GM18867 (cell line): Measurements from ENCODE around the gene NAALADL2.

Experiments
- ATAC-seq: cut with Tn5 transposase; IDR thresholded peaks from one replicate; pipeline ENCODE4 v1.9.1; 2021; ENCODE audit warnings: mild to moderate bottlenecking, moderate library complexity; ENCODE audit not compliant: unreplicated experiment

Gene NAALADL2

GRCh38 chr3:175294793-175295192, 435.7 kb downstream of the NAALADL2 start:
- ATAC-seq: peak; percentile 84

DNA sequence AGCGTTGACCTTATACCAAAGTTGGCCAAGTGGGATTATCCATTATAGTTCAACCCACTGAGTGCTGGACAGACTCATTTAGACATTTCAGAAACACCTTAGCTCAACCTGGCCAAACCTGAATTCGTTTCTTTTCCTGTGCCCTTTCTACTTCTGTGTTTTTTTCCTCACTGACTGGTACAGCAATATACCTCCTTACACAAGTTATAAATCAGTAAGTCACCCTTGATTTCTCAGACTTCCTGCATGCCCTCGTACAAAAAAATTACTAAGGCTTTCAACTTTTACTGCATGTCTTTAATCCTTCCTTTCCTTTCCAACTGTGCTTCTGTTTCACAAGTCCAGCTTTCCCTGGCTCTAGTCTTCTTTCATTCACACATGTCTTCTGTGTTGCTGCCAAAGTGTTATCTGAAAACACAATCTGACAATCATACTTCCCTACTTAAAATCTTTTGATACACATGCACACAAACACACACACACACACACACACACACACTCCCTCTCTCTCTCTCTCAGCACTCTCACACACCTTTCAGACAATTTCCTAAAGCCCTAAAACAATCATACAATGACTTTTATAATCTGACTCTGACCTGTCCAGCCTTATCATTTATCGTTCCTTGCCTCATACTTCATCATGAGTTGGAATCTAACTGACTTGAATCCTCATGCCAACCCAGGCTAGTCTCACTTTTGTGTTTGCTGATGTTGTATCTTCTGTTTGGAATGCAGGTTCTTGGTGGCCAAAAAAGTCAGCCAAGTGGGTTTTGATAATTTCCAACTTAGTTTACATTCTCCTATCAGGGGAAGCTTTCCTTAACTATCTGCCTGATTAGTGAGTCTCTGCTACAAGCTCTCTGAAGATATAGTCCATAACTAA, 436.4 kb downstream of the NAALADL2 start:
- no peak for ATAC-seq

DNA sequence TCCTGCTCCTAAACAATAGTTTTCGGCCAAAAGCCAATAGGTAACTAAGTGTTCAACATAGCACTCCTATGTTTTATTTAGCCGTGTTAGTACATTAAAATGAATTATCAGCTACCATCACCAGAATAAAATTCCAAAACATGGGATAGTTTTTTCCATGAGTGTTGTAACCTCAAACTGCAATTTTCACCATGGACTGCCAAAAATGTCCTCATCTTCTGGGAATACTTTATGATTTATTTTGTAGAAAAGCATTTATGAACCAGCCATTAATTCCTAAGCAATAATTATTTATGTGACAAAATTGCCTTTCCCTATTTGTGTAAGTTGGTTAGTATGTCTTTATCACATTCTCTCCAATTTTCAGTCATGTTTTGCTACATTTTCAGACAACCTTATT, 438.1 kb downstream of the NAALADL2 start:
- no peak for ATAC-seq

DNA sequence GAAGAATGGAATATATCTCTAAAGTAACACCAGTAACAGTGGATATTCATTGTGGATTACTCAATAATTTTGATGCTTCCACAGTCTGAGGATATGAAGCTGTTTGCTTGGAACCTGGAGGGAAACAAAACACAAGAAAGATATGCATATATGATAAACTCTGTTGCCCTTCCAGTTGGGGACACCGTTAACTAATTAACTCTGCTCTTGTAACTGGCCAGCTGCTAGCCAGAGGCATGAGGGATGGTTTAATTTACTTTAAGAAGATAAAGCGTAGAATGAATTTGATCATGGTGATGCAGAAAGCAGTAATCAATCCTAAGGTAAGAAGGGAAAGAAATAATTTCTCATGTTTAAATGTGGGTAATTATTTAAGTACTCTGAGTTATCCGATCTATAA, 442.6 kb downstream of the NAALADL2 start:
- ATAC-seq: no peak

DNA sequence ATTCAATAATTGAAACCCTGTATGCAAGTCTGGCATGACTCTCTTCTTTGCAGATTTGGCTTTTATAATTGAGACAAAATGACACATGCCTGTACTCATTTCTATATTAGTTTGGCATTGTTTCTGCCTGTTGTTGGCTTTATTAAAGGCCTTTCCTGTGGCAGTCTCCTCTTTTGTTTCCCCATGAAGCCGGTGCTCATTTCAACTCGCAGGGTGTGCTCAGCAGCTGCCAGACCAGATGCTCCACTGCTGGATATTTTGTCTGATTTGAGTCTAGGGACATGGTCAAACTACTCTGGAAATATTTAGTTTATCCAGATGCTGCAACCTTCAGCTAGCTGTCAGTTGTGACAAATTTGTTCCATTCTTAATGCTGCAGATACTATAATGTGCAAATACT, 445.3 kb downstream of the NAALADL2 start:
- no peak for ATAC-seq

DNA sequence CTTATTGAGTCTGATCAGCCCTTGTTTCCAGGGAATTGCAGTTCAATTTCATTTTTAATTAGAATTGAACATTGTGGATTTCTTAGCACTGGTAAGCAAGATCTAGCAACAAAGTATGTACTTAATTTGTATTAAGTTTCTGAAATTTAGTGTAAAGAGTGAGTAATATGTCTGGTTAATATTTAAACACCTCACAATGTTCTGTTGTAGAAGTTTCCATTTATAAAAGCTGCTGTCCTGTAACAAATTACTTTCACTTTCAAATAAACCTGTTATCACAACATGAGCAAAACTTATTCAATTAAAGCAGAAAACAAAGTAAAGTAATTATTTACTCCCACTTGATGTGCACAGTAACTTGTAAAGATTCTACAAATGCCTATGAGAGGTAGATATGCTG, 448.5 kb downstream of the NAALADL2 start:
- ATAC-seq: peak; percentile 75

DNA sequence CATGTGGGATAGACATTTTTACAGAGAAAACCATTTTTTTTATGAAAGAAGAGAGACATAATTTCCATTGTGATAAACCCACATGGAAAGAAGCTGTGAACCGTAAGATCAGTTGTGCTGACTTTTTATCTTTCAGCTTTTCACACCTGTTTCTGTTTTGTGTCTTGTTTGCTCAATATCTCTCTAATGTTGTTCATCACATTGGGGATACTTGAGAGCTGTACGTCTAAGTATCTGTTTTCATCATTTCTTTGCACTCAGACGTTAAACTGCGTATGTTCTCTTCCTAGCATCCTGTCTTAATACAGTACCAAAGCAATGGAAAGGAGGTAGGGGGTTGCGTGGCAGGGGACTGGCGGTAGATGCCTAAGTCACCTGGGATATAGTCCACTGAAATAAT, 449.0 kb downstream of the NAALADL2 start:
- ATAC-seq: peak; percentile 18

GRCh38 chr3:175310046-175310445, 450.9 kb downstream of the NAALADL2 start:
- no peak for ATAC-seq

DNA sequence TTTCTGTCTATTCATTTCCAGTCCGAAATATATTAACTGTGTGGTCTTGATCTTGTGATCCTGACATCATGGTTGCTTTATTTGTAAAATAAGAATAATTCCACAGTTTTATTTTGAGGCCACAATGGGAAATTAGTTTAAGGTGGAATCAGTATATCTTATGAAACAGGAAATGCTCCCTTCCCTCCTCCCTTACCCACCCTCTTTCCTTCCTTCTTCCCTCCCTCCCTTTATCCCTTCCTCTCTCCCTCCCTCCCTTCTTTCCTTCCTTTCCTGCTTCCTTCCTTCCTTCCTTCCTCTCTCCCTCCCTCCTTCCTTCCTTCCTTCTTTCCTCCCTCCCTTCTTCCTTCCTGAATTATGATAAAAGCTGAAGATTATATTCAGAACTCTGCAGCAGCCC, 452.3 kb downstream of the NAALADL2 start:
- no peak for ATAC-seq

- ATAC-seq: no peak
These were observed 452.8 kb downstream of the NAALADL2 start for GRCh38 chr3:175311946-175312345.

- no peak for ATAC-seq
These were observed 453.7 kb downstream of the NAALADL2 start for GRCh38 chr3:175312791-175313190.

GRCh38 chr3:175316799-175317198, 457.7 kb downstream of the NAALADL2 start:
- no peak for ATAC-seq

GRCh38 chr3:175325440-175325839, 466.3 kb downstream of the NAALADL2 start:
- ATAC-seq: no peak

- ATAC-seq: no peak
These were observed 466.9 kb downstream of the NAALADL2 start for GRCh38 chr3:175326041-175326440.

GRCh38 chr3:175329373-175329772, 470.2 kb downstream of the NAALADL2 start:
- no peak for ATAC-seq

- no peak for ATAC-seq
These were observed 476.1 kb downstream of the NAALADL2 start for GRCh38 chr3:175335229-175335628.

GRCh38 chr3:175336406-175337133, 477.4 kb downstream of the NAALADL2 start:
- ATAC-seq: peak; percentile 52

DNA sequence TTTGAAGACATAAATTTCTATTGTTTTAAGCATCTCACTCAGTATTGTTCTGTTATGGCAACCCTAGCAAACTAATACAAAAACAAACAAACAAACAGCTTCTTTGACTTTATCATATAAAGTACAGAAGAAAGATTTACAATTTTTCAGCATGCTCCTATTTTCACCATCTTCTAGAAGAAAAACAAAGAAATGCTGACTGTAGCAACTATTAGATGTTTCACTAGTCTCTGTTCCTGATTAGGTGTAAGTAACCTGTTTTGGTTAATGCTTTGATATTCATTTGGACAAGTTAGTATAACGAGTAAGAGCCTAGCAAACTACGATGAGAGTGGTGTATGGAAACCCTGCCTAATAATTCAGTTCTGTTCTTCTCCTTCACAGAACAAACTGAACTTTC, 478.5 kb downstream of the NAALADL2 start:
- no peak for ATAC-seq

GRCh38 chr3:175338775-175339535, 479.8 kb downstream of the NAALADL2 start:
- ATAC-seq: no peak

DNA sequence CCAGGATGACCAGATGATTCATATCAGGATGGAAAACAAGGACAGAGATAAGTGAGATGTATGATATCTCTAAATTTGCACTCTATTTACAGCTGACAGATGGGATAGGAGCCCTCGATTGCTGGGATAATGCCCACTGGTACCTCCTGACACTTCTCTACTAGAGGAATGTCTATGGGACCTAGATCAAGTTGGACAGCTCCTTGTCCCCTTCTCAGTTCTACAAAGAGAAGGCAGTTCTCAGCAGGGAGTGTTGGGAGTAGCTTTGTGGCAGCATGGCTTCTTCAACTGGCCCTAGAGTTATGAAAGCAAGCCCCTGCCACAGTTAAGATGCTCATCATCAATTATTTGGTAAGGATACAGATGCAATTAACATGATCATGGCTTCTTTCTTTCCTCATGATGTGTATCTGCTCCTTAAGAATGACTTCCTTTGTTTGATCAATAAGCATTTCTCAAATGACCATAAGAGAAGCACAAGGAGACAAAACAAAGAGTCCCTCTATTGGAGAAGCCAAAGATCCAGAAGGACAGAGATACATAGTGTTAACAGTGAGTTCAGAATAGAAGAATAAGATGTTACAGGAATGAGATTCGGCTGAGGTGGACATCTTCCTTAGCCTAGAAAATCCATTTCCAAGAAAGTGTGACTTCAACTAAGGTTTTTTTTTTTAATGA, 481.3 kb downstream of the NAALADL2 start:
- ATAC-seq: no peak

GRCh38 chr3:175342196-175342595, 483.1 kb downstream of the NAALADL2 start:
- no peak for ATAC-seq
